ENCODE data around the gene DEF6.

The DEF6 gene

DNA sequence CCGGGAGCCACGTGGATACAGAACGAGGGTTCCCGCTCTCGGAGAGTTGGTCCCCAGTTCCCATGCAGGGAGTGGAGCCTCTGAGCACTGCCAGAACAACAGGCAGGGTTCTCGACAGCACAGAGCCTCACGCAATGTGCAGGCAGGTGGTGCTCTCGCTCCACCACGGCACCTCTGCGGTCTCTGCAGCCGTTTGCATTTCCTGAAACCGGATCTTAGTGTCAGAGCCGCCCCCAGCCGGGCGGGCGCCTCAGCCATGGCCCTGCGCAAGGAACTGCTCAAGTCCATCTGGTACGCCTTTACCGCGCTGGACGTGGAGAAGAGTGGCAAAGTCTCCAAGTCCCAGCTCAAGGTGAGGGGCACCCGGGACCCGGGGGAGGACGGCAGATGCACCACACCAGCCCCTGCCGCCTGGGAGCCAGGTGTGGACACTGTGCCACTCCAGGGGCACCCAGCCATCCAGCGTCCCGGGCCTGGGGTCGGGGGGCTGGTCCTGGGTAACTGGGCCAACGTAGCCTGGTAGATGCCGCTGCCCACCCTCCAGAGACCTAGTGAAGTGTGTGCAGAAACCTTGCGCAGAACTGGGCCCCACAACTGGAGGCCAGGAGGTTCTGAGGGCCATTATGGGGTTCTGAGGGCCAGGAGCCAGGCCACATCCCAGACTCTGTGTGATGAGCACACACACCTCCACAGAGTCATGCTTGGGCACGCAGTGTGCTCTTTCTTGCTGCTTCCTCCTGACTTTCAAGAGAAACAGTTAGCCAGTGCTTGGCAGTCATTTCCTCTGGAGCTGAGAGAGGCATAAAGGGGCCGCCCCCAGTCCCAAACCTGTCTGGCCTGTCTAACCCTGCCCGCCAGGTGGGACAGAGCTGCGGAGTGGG, at the start of gene DEF6:
TSS of gene DEF6 (plus strand) at position 218 of the 881 bp plus-strand sequence. CDS start at position 257, 39 bp downstream.
- no peak for FAIRE-seq

DNA sequence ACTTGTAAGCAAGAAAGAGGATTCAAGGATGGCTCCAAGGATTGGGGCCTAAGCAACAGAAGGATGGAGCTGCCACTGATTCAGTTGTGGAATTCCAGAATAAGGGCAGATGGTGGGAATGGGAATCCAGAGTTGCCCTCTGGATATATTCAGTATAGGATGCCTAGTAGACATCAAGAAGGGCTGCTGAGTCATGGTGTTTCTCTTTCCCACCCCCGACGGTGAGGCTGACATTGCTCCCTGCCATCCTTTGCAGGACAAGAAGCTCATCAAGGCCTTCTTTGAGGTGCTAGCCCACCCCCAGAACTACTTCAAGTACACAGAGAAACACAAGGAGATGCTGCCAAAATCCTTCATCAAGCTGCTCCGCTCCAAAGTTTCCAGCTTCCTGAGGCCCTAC, 49.3 kb upstream of the DEF6 start:
- no peak for FAIRE-seq

GRCh38 chr6:35248965-35249364, 48.7 kb upstream of the DEF6 start:
- FAIRE-seq, result no peak

DNA sequence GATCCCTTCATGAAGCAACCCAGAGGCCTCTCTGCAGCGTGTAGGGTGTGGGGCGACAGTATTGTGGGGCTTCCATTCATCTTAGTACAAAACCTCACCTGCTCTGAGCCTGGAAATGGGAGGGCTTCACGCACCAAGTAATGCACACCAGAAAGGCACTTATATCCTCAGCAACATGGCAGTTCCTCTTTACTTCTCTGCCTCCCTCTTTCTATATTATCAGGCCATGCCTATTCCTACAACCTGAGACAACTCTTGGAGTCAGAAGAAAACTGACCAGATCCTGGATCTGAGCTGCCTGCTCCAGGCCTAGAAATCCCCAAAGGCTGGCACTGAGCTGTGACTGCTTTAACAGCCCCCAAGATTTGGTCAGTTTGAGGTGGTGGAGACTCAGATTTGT, 45.7 kb upstream of the DEF6 start:
- no peak for FAIRE-seq

GRCh38 chr6:35253249-35253648, 44.4 kb upstream of the DEF6 start:
- no peak for FAIRE-seq

GRCh38 chr6:35258336-35258735, 39.3 kb upstream of the DEF6 start:
- no peak for FAIRE-seq

DNA sequence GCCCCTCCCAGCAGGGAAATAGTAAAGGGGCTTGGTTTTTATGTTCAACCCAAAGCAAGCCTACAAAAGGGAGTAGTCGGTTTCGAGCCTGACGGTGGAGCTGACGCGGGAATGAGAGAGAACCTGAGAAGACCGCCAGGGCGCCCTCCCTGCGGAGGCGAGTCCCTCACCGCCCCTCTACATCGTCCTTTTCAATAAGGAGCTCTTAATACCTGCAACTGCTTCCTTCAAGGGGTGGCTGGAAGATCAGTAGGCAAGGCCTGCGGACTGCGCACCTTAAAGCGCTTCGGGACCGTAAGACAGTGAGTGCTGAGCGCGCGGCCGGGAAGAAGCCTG, 38.8 kb upstream of the DEF6 start:
- no peak for FAIRE-seq

- no peak for FAIRE-seq
These were observed 38.2 kb upstream of the DEF6 start, which contains the start of gene ZNF76 for GRCh38 chr6:35259194-35259947. ZNF76 (plus strand) TSS chr6:35259735; CDS start chr6:35281152, 21,417 bp downstream.

DNA sequence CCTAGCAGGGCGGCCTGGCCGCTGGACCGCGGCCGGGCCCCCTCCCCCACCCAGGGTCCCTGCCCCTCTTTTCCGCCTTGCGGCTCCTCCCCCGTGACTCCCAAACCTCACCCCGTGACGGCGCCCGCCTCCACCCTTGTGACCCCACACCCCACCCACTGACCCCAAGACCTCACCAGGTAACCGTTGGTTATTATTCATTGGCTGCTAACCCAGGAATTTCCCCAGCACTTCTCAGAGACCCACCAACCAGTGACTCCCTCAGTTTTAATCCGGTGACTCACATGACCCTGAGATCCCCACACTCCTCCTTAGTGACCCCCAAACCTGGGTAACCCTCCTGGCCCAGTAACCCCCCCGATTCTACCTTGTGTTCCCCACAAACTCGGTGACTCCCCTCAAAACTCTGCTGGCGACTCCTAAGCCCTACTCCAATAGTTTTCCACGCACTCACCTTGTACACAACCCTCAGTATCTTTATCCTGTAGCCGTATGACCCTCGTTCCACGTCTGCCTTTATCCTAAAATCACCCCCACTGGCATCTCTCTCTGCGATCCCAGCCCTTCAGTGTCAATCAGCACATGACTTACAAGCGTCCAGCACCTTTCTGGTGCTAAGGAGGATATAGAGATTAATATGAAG, 37.5 kb upstream of the DEF6 start:
- FAIRE-seq, result no peak

GRCh38 chr6:35260591-35261570, 36.7 kb upstream of the DEF6 start:
- no peak for FAIRE-seq

GRCh38 chr6:35262596-35262995, 35.0 kb upstream of the DEF6 start:
- no peak for FAIRE-seq

GRCh38 chr6:35264550-35265274, 32.9 kb upstream of the DEF6 start:
- FAIRE-seq, result no peak

DNA sequence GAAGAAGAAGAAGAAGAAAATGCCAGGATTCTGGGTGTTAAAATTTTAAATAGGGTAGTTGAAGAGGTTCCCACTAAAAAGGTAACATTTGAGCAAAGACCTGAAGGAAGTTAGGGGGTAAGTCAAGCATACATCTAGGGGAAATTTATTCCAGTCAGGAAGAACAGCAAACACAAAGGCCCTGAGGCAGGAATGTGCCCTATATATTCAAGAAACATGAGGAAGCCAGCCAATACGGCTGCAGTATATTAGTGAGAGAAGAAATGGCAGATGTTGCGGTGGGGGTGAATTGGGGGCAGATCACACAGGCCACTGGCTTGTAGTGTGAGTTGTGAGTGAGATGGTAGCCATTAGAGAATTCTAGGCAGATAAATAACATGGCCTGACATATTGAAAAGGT, 32.1 kb upstream of the DEF6 start:
- FAIRE-seq, result no peak

GRCh38 chr6:35267446-35267845, 30.2 kb upstream of the DEF6 start:
- FAIRE-seq, result no peak

DNA sequence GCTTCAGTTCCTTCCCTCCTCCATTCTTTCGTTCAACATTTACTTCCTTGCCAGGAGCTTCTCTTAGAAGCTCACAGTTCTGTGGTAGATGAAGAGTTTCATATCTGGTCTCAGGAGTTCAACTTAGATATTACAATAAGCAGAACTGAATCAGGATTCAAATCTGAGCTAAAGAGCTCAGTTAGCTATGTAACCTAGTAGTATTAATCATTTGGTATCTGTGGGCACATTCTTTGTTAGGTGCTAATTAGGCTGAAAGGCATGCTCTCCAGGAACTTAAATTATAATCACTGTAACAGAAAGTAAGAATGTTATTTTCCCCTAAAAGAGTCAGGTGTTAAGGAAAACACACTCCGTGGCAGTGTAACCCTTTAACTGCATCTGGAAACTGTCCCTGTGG, 29.7 kb upstream of the DEF6 start:
- no peak for FAIRE-seq

DNA sequence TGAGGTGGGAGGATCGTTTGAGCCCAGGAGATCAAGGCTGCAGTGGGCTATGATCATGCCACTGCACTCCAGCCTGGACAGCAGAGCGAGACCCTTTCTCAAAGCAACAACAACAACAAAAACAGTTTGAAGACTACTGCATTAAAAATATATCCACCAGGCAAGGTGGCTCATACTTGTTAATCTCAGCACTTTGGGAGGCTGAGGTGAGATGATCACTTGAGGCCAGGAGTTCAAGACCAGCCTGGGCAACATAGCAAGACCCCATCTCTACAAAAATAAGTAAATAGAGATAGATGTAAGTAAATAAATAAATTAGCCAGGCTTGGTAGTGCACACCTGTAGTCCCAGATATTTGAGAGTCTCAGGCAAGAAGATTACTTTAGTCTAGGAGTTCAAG, 25.6 kb upstream of the DEF6 start:
- FAIRE-seq, result no peak

GRCh38 chr6:35273822-35274559, 23.6 kb upstream of the DEF6 start:
- no peak for FAIRE-seq

- FAIRE-seq, result no peak
These were observed 21.8 kb upstream of the DEF6 start for GRCh38 chr6:35275744-35276260.

DNA sequence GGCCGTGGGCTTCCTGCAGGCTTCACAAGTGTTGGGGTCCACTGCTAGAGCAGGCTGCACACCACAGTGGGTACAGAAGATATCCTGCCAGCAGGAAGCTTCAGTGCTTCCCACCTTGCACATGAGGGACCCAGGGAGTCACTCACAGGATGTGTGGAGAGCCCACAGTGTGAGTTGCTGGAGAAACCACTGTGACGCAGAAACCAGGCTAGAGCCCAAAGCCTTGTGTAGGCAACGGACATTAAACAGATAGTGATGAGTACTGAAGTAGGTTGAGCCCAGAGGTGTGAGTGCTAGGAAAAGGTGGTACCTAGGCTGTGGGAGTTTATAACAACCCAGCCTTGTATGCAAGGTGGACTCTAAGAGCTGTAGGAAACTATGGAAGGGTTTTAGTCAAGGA, 18.9 kb upstream of the DEF6 start:
- no peak for FAIRE-seq

GRCh38 chr6:35280903-35281302, 16.7 kb upstream of the DEF6 start:
- no peak for FAIRE-seq

- no peak for FAIRE-seq
These were observed 15.1 kb upstream of the DEF6 start for GRCh38 chr6:35282472-35282871.
